ENCODE measurements around the gene UNC13B. TPM values are rescaled to one million over a fixed set of nuclear protein-coding genes. Genes with fewer than 3 reads are reported as not detected.

Gene UNC13B
- total RNA-seq, 4 donors from 2014 or later = 44.5 to 72.9 (median 48.6) TPM

DNA sequence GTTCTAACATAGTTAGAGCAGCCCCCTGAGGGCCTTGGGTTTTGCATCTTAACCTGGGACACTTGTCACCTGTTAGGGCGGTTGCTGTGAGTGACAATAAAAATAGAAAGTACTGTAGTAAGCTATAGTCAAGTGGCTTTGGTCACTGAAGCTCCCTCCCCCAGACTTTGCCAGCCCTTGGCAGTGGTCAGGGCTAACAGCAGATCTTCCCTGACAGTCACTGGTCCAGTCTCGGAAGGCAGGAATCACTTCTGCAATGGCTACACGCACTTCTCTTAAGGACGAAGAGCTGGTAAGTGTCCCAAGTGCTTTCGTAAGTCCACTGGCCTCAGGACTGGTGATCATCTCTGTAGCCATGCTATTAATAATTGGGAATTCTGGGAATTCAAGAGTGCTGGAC lies 213.1 kb downstream of the UNC13B start:
- no peak for TF ChIP-seq POLR2A (IDR thresholded peaks at IDR 0.05)
- TF ChIP-seq, protein P1, sequence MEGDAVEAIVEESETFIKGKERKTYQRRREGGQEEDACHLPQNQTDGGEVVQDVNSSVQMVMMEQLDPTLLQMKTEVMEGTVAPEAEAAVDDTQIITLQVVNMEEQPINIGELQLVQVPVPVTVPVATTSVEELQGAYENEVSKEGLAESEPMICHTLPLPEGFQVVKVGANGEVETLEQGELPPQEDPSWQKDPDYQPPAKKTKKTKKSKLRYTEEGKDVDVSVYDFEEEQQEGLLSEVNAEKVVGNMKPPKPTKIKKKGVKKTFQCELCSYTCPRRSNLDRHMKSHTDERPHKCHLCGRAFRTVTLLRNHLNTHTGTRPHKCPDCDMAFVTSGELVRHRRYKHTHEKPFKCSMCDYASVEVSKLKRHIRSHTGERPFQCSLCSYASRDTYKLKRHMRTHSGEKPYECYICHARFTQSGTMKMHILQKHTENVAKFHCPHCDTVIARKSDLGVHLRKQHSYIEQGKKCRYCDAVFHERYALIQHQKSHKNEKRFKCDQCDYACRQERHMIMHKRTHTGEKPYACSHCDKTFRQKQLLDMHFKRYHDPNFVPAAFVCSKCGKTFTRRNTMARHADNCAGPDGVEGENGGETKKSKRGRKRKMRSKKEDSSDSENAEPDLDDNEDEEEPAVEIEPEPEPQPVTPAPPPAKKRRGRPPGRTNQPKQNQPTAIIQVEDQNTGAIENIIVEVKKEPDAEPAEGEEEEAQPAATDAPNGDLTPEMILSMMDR (IDR thresholded peaks at IDR 0.05) = no peak
- H3K27ac ChIP-seq = no peak overlapping the region
- H3K36me3 ChIP-seq = peaks cover 0 to 26% (median 0%) of the 10 kb centered on the region in 3 donors
- no peaks in the 10 kb centered on the region for H3K9me3 ChIP-seq
- no peaks in the 10 kb centered on the region for H3K4me1 ChIP-seq
- no peak for DNase-seq
- no peaks in the 10 kb centered on the region for H3K27me3 ChIP-seq
- H3K4me3 ChIP-seq = no peak overlapping the region

DNA sequence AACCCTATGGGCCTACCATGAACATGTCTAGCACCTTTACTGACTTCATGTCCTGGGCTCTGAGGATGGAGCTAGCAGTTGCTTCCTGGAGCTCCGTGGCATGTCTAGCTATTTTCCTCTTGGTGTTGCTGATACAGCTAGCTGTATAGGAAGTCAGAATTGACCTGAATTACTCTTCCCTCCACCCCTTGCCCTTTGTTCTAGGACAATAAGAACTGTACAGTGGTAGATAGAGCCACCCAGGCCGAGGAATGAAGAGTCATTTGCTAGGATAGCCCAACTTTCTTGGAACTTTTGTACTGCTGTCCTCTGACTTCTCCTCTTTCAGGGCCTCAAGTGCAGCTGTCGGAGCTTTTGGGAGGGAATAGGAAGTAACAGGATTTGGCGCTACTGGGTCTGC lies 218.2 kb downstream of the UNC13B start:
- no peak overlapping the region for H3K27ac ChIP-seq
- no peak for DNase-seq
- no peaks in the 10 kb centered on the region for H3K9me3 ChIP-seq
- TF ChIP-seq, protein P1 (IDR thresholded peaks at IDR 0.05) = no peak
- TF ChIP-seq POLR2A (IDR thresholded peaks at IDR 0.05) = no peak
- H3K4me3 ChIP-seq = no peak overlapping the region
- H3K36me3 ChIP-seq = peaks cover 0 to 55% (median 0%) of the 10 kb centered on the region in 3 donors
- H3K4me1 ChIP-seq = no peaks in the 10 kb centered on the region
- no peaks in the 10 kb centered on the region for H3K27me3 ChIP-seq

DNA sequence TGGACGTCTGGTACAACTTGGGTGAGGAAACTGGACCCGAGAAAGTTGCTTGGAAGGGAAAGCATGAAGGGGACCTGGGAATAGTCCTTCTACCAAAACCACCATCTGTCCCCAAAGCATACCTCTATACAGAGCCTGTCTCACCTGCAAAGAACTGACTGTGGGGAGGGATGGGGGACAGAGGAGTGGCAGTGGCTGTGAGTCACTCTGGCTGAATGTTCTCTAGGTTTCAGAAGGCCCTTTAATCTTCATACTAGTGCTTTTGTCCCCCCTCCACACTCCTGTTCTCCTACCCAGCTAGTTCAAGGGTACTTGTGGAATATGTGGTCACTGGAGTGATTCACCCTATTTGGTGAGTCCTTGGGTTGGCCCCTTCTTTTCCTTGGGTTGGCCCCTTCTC lies 218.8 kb downstream of the UNC13B start:
- Histone ChIP-seq H3K4me1 (no peaks in the 10 kb centered on the region), H3K27me3 (no peaks in the 10 kb centered on the region)

DNA sequence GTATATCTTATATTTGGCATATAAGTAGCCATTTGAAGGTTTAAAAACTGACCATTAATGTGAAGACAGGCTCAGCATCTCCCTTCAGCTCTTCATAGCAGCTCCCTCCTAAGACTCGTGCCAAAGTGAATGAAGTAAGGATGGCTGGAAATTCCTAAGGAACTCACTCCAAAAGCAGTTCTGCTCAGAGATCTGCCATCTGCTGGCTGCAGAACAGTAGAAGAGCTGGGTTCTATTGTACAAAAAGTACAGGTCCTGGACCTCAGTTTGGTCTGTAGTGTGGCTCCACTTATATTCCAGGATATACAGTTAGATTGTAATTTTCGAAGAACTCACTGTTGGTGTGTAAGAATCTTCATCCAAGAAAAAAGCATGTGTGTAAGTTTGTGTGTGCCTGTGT lies 223.2 kb downstream of the UNC13B start:
- no peak for DNase-seq
- Histone ChIP-seq H3K4me1 (no peaks in the 10 kb centered on the region), H3K27ac (no peak overlapping the region), H3K27me3 (no peaks in the 10 kb centered on the region), H3K9me3 (no peaks in the 10 kb centered on the region), H3K4me3 (no peak overlapping the region), H3K36me3 (peaks cover 0 to 89% (median 0%) of the 10 kb centered on the region in 3 donors)
- TF ChIP-seq POLR2A (IDR thresholded peaks at IDR 0.05) = no peak
- TF ChIP-seq, protein P1 (IDR thresholded peaks at IDR 0.05) = no peak

More for the DNA sequence above, 218.8 kb downstream of the UNC13B start:
- Histone ChIP-seq H3K36me3 (peaks cover 0 to 58% (median 0%) of the 10 kb centered on the region in 3 donors), H3K27ac (no peak overlapping the region), H3K9me3 (no peaks in the 10 kb centered on the region), H3K4me3 (no peak overlapping the region)
- no peak for TF ChIP-seq POLR2A (IDR thresholded peaks at IDR 0.05)
- TF ChIP-seq, protein P1 (IDR thresholded peaks at IDR 0.05) = no peak
- DNase-seq = no peak

DNA sequence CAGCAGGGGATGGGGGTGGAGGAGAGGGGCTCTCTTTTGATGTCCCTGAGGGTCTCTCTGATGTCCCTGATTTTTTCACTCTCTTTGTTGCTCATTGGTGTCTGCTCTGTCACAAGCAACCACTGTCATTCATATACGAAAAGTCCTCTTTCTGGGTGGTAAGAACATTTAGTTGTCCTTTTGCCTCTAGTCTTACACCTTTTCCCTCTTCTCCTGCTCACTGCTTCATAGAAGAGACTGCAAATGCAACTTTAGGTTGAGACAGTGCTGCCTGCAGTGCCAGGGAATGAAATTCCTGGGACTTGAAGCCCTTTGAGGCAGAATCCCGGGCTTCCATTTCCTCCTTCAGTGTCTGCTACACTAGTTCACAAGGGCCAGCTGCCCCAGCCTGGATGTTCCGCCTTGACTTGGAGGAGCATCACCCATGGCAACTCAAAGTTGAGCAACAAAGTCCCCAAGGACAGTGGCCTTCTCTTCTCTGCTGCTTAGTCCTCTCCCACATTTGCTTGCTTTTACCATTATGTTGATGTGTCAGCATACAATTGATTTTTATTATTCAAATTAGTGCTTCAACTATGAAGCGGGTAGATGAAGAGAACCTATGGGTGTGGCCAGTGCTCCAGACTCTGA lies 233.4 kb downstream of the UNC13B start:
- Histone ChIP-seq H3K36me3 (peaks cover 0 to 68% (median 0%) of the 10 kb centered on the region in 3 donors), H3K27me3 (no peaks in the 10 kb centered on the region), H3K27ac (no peak overlapping the region), H3K4me1 (no peaks in the 10 kb centered on the region), H3K9me3 (no peaks in the 10 kb centered on the region), H3K4me3 (no peak overlapping the region)
- TF ChIP-seq, protein P1 (IDR thresholded peaks at IDR 0.05) = no peak
- no peak for TF ChIP-seq POLR2A (IDR thresholded peaks at IDR 0.05)
- no peak for DNase-seq
